HEK293 (cell line): ENCODE data around the gene TPPP3.

ENCODE experiments used
- CTCF ChIA-PET: fragments of 350-600 bp; formaldehyde crosslinking; extraction: SDS; loops from one replicate; lab custom pipeline; 2021; ENCODE audit warnings: antibody characterized with exemption; lab: Yijun Ruan, JAX
- POLR2A ChIA-PET: fragments of 300-600 bp; formaldehyde crosslinking; extraction: SDS; loops from one replicate; lab custom pipeline; 2020; ENCODE audit warnings: antibody characterized with exemption, inconsistent platforms; lab: Yijun Ruan, JAX
- H3K27ac ChIP-seq: fragments of 200-500 bp; sonication (Bioruptor generic); 2 replicates; pipeline ENCODE4 v1.5.1; 2014; ENCODE audit warnings: low read depth, low read length, control low read depth, inconsistent platforms; ENCODE audit errors: extremely low read depth
- H3K36me3 ChIP-seq, 2 experiments: fragments of 200-500 bp in 1 of 2; sonication (Bioruptor generic) in 1 of 2; 1 replicate in 1 of 2; 2 replicates in 1 of 2; pipeline ENCODE4 v1.5.1; 2014 to 2017; ENCODE audit warnings: inconsistent platforms in 2 of 2, low read length in 2 of 2; ENCODE audit not compliant: control insufficient read depth in 2 of 2, insufficient read depth in 1 of 2
- H3K4me1 ChIP-seq: fragments of 200-500 bp; sonication (Bioruptor generic); 2 replicates; pipeline ENCODE4 v1.5.1; 2014; ENCODE audit warnings: mild to moderate bottlenecking, low read length, inconsistent platforms; ENCODE audit not compliant: control insufficient read depth, insufficient read depth
- H3K4me3 ChIP-seq: 2 replicates; pipeline ENCODE4 v1.5.1; 2011; ENCODE audit warnings: low read depth, mild to moderate bottlenecking, control low read depth, low read length, moderate library complexity
- H3K9me3 ChIP-seq: fragments of 200-500 bp; sonication (Bioruptor generic); 2 replicates; pipeline ENCODE4 v1.5.1; 2014; ENCODE audit warnings: low read depth, low read length, inconsistent platforms; ENCODE audit not compliant: control insufficient read depth, insufficient read depth
- ATF2 ChIP-seq: fragments of 450-650 bp; formaldehyde crosslinking; IDR thresholded peaks from 2 replicates; pipeline ENCODE4 v1.5.1; 2016; ENCODE audit warnings: missing biosample characterization, missing genetic modification characterization, low read depth
- PATZ1 ChIP-seq: fragments of 450-650 bp; formaldehyde crosslinking; IDR thresholded peaks from 2 replicates; pipeline ENCODE4 v1.5.1; 2016; ENCODE audit warnings: missing biosample characterization, missing genetic modification characterization
- TRIM28 ChIP-seq: IDR thresholded peaks from 2 replicates; pipeline ENCODE4 v1.6.1; 2011; ENCODE audit warnings: low read length, control low read depth, borderline replicate concordance
- ZEB2 ChIP-seq: fragments of 450-650 bp; formaldehyde crosslinking; IDR thresholded peaks from 2 replicates; pipeline ENCODE4 v1.5.1; 2016; ENCODE audit warnings: missing biosample characterization, missing genetic modification characterization
- ZFP41 ChIP-seq: fragments of 450-650 bp; formaldehyde crosslinking; IDR thresholded peaks from 2 replicates; pipeline ENCODE4 v1.5.1; 2016; ENCODE audit warnings: missing biosample characterization, missing genetic modification characterization, borderline replicate concordance
- ZNF112 ChIP-seq: fragments of 450-650 bp; formaldehyde crosslinking; IDR thresholded peaks from 2 replicates; pipeline ENCODE4 v1.5.0; 2017; ENCODE audit warnings: missing biosample characterization, missing genetic modification characterization
- ZNF155 ChIP-seq: fragments of 450-650 bp; formaldehyde crosslinking; IDR thresholded peaks from 2 replicates; pipeline ENCODE4 v1.5.1; 2016; ENCODE audit warnings: missing biosample characterization, missing genetic modification characterization
- ZNF202 ChIP-seq: fragments of 450-650 bp; formaldehyde crosslinking; IDR thresholded peaks from 2 replicates; pipeline ENCODE4 v1.5.1; 2016; ENCODE audit warnings: missing biosample characterization, missing genetic modification characterization, borderline replicate concordance
- ZNF366 ChIP-seq: fragments of 450-650 bp; formaldehyde crosslinking; conservative IDR thresholded peaks from 2 replicates; pipeline ENCODE4 v1.5.1; 2016; ENCODE audit warnings: missing biosample characterization, missing genetic modification characterization
- ZNF423 ChIP-seq: fragments of 450-650 bp; formaldehyde crosslinking; IDR thresholded peaks from 2 replicates; pipeline ENCODE4 v1.5.1; 2016; ENCODE audit warnings: missing biosample characterization, missing genetic modification characterization
- ZNF449 ChIP-seq: fragments of 450-650 bp; formaldehyde crosslinking; IDR thresholded peaks from 2 replicates; pipeline ENCODE4 v1.5.1; 2017; ENCODE audit warnings: missing biosample characterization, mild to moderate bottlenecking, missing genetic modification characterization, moderate library complexity
- ZNF600 ChIP-seq: fragments of 450-650 bp; formaldehyde crosslinking; IDR thresholded peaks from 2 replicates; pipeline ENCODE4 v1.5.1; 2016; ENCODE audit warnings: missing biosample characterization, missing genetic modification characterization
- ZNF701 ChIP-seq: fragments of 450-650 bp; formaldehyde crosslinking; IDR thresholded peaks from 2 replicates; pipeline ENCODE4 v1.5.1; 2016; ENCODE audit warnings: missing biosample characterization, missing genetic modification characterization
- ZSCAN5A ChIP-seq: fragments of 450-650 bp; formaldehyde crosslinking; IDR thresholded peaks from 2 replicates; pipeline ENCODE4 v1.5.1; 2016; ENCODE audit warnings: missing biosample characterization, missing genetic modification characterization
- TF ChIP-seq, protein P1 (sequence below): fragments of 450-650 bp; formaldehyde crosslinking; IDR thresholded peaks from 2 replicates; pipeline ENCODE4 v1.5.1; 2016; ENCODE audit warnings: missing biosample characterization, missing genetic modification characterization, borderline replicate concordance
- TF ChIP-seq, protein P2 (sequence below): fragments of 450-650 bp; formaldehyde crosslinking; IDR thresholded peaks from 2 replicates; pipeline ENCODE4 v1.5.1; 2016; ENCODE audit warnings: missing biosample characterization, missing genetic modification characterization

Gene TPPP3

GRCh38 chr16:67430504-67430976 is 37.2 kb upstream of the TPPP3 start (continued):
- no peak for TF ChIP-seq ATF2 (tag by site-specific recombination)
- TF ChIP-seq ZSCAN5A (tag by site-specific recombination): peak; percentile 86; the same call in 1 of the 2 replicates
- TF ChIP-seq, protein P1, sequence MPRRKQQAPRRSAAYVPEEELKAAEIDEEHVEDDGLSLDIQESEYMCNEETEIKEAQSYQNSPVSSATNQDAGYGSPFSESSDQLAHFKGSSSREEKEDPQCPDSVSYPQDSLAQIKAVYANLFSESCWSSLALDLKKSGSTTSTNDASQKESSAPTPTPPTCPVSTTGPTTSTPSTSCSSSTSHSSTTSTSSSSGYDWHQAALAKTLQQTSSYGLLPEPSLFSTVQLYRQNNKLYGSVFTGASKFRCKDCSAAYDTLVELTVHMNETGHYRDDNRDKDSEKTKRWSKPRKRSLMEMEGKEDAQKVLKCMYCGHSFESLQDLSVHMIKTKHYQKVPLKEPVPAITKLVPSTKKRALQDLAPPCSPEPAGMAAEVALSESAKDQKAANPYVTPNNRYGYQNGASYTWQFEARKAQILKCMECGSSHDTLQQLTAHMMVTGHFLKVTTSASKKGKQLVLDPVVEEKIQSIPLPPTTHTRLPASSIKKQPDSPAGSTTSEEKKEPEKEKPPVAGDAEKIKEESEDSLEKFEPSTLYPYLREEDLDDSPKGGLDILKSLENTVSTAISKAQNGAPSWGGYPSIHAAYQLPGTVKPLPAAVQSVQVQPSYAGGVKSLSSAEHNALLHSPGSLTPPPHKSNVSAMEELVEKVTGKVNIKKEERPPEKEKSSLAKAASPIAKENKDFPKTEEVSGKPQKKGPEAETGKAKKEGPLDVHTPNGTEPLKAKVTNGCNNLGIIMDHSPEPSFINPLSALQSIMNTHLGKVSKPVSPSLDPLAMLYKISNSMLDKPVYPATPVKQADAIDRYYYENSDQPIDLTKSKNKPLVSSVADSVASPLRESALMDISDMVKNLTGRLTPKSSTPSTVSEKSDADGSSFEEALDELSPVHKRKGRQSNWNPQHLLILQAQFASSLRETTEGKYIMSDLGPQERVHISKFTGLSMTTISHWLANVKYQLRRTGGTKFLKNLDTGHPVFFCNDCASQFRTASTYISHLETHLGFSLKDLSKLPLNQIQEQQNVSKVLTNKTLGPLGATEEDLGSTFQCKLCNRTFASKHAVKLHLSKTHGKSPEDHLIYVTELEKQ: no peak

- Histone ChIP-seq H3K4me3 (no peak overlapping the region), H3K4me1 (no peaks in the 10 kb centered on the region; the same call in 1 of the 2 replicates), H3K27ac (no peak overlapping the region; the same call in 1 of the 2 replicates), H3K9me3 (no peaks in the 10 kb centered on the region), H3K36me3 (no peaks in the 10 kb centered on the region)
- TF ChIP-seq ZFP41 (tag by site-specific recombination) (no peak), ZNF112 (no peak), ZNF600 (tag by site-specific recombination) (no peak), ZNF423 (tag by site-specific recombination) (no peak), TRIM28 (no peak), PATZ1 (no peak), ZNF202 (tag by site-specific recombination) (no peak), ZNF366 (tag by site-specific recombination) (no peak), ZEB2 (tag by site-specific recombination) (no peak), ZNF155 (tag by site-specific recombination) (no peak), ZNF449 (tag by site-specific recombination) (no peak), ZNF701 (tag by site-specific recombination) (no peak)
- TF ChIP-seq, protein P2, sequence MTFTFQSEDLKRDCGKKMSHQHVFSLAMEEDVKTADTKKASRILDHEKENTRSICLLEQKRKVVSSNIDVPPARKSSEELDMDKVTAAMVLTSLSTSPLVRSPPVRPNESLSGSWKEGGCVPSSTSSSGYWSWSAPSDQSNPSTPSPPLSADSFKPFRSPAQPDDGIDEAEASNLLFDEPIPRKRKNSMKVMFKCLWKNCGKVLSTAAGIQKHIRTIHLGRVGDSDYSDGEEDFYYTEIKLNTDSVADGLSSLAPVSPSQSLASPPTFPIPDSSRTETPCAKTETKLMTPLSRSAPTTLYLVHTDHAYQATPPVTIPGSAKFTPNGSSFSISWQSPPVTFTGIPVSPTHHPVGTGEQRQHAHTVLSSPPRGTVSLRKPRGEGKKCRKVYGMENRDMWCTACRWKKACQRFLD: no peak
- ChIA-PET POLR2A (no interaction called here), CTCF (interaction anchor here (1.2 to 7.1 kb wide), 5 partner anchors 13 to 35 kb away, joined by 3 to 99 read pairs (median 19); no protein-coding TSS in a partner anchor)
These were observed 36.7 kb upstream of the TPPP3 start for GRCh38 chr16:67429799-67430503.
